Activated CD8-positive, alpha-beta memory T cell treated with anti-CD3 and anti-CD28 coated beads for 48 hours (primary cell): ENCODE data around the gene SLC35C1.

ENCODE experiments used
- DNase-seq, 3 experiments: peaks; one replicate each; pipeline ENCODE4 v3.0.0-alpha.2; 2020; ENCODE audit warnings: low read depth in 2 of 3, low spot score in 2 of 3

SLC35C1 gene

DNA sequence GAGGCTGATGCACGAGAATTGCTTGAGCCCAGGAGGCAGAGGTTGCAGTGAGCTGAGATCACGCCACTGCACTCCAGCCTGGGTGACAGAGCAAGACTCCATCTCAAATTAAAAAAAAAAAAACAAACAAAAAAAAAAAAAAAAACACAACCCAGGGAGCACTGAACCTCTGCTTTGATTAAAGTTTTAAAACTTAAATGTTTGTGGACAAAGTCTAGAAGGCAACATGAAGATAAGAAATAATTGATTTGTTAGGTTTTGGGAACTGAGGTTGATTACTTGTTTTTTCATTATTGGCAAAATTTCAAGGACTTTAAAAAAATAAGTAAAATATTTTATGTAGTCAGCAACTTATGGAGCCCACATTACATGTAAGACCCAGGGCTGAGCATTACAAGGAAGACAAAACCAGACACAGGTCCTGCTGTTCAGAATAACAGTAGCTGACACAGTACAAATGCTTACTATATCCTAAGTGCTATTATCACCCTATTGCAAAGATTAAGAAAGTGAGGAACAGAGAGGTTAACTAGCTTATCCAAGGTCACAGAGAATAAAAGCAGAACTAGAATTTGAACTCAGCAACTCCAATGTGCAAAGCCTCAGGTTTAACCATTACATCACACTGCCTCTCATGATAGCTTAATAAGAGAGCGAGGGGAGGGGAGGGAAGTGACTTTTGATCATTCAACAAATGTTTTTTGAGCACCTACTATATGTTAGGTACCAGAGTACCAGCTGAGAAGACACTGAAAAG, 40.1 kb downstream of the SLC35C1 start:
- DNase-seq = no peak

DNA sequence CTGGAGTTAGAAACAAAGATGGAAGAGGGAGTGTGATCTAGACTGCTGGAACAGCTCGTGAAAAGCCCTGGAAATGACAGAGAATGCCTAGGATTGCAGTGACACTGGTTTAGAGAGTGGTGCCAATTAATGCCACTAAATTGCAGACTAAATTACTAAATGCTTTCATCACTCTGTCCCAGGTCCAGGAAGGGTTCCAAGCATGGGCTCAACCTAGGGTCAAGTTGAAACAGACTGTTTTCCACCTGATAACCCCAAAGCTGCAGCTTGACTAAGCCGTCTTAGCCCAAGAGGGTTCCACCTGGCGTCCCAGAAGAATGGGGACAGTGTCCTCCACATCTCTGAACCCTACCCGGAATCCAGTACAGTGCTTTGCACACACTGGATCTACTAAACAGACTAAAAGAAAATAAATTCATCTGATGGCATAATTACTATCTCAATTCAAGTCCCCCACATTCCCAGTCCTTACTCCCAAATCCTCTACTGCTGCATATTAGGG, 41.3 kb downstream of the SLC35C1 start:
- no peak for DNase-seq

DNA sequence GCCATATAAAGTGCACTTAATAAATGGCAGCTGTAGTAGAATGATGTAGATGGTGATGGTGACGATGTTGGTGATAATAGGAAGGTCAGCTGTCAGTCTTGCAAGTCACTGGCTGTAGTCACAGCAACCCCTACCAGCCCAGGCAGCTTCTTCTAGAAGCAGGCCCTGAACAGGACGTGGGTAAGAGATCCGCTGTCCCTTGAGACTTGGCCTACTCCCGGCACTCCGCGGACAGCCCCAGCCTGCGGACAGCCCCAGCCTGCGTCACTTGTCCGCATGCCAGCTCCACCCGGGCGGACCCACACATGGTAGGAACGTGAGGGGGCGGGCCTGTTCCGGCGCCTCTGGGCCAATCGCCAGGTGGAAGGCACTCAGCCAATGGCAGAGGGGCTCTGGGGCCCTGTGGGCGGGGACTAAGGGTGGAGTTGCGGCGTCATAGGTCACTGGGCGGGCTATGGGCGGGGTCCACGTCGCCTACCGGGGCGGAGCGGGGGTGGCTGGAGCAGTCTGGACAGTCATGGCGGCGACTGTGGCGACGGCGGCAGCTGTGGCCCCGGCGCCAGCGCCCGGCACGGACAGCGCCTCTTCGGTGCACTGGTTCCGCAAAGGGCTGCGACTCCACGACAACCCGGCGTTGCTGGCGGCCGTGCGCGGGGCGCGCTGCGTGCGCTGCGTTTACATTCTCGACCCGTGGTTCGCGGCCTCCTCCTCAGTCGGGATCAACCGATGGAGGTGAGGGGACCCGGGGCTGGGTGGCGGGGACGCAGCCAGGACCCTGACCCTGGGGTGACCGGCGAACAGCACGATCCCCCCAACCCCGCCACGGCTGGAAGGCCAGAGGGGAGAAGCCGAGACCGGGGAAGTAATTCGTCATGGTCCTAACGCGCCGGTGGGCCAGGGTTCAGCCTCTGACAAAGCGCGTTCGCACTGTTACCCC, 42.3 kb downstream of the SLC35C1 start, which contains the start of gene CRY2:
CRY2 (plus strand) TSS at position 502 of the 937 bp plus-strand sequence; CDS start at position 518, 16 bp downstream.
- peak; percentile 97 to 98 (median 98) for DNase-seq

DNA sequence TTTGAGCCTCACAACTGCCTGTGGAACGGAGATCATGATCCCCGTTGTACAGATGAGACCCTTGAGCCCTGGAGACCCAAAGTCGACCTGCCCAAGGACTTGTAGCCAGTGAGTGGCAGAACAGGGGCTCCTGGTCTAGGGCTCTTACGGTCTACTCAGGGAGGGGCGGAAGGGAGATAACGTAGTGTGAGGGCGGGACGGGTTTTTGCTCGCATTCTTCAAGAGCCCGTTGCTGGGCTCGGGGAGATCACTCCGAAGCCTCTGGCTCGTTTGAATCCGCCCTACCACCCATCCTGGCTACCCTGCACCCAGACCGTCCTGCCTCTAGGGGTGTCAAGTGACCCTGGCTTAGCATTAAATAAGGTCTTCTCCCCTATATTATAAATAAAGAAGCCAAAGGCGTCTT, 43.0 kb downstream of the SLC35C1 start:
- peak in 2 of 3 experiments; percentile 12 to 31 for DNase-seq

DNA sequence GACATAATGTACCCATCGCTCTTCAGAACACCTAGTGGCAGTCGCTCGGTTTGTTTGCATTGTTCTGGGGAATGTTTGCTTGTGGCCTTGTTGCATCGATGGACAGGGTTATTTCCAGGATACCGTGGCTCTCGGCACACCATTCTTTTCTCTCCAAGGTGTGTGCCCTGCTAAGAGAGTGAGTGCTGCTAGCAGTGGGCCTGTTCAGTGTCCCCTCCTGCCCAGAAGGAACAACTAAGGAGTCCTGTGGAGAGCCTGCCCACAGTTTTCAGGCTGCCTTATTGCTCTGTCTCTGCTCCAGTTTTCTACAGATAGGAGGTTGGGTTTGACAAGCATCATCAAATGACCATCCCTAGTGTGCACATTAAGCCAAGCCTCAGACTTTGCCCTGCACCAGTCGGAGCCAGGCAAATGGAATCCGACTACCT, 43.7 kb downstream of the SLC35C1 start:
- DNase-seq = no peak

DNA sequence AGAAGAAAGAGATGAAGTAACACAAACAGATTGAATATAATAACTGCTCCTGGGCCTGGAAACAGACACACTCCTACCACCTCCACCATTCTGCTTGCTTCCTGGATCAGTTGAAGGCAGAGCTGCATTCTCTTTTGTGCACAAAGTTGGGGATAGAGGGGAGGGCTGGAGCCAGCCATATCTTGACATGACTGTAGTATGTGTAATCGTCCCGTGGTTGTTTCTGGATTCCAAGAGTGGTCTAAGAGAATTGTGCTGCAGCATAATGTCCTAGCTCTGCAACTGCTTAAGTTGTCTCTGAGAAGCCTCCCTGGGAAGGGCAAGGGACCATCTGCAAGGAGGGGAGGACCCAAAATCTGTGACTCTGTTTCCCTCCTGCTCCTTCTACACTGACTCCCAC, 45.5 kb downstream of the SLC35C1 start:
- DNase-seq = no peak

DNA sequence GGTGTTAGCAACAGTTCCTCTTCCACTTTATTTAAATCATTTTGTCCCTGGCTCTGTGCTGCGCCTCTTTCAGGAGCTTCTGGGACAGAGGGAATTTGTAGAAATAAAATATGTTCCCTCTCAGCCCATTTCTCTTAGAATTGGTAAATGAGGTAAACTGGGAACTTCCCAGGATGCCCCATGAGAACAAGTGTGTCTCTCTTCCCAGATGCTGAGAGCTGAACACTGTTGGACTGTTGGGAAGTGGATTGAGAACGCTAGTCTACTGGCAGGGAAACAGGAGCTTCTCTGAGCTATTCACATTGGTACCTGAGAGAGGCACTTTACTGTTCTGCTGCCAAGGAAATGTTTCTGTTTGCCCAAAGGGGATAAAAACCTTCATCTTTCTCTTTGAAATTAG, 46.3 kb downstream of the SLC35C1 start:
- DNase-seq = no peak

DNA sequence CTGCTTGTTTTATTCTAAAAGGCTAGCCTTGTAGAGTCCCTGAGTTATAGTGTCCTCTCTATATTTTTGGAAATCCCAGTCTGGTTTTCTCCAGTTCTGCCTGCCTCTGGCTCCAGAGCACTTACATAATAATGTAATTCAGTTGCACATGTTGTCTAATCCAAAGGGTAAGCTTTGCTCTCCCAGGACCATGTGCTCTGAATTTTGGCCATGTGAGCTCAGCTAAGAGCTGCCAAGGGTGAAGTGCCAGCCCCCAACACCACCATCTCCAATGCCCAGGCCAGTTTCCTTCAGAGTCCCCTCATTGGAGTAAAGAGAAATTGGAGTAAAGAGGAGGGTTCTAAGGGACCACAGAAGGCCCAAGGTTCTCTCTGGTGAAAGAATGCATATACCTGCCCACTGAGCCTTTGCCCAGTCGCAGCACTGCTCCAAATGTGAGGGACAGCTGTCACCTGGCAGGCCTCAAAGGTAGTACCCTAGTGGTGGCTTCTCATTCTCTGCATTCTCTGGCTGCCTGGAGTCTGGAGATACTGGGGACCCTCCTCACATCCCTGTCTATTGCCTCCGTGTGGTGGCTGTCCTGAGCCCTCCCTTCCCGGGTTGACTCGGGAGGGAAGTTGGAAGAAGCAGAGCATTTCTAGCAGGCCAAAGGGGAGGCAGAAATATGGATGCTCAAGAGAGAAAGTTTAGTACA, 47.2 kb downstream of the SLC35C1 start:
- DNase-seq = no peak

DNA sequence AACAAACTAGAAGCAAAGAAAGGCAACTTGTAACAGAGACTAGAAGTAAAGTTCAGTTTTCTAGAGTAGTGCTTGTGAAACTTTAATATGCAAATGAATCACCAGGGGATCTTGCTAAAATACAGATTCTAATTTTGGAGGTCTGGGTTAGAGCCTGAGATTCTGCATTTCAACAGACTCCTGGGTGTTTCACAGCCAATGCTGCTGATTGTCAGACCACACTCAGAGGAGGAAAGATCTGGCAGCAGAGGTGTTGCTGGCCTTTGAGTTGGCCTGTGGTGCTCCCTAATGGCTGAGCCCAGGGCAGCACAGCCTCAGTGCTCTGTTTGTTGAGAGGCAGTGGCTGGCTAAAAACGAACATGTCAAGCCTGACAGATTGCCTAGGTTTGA, 47.8 kb downstream of the SLC35C1 start:
- no peak for DNase-seq

DNA sequence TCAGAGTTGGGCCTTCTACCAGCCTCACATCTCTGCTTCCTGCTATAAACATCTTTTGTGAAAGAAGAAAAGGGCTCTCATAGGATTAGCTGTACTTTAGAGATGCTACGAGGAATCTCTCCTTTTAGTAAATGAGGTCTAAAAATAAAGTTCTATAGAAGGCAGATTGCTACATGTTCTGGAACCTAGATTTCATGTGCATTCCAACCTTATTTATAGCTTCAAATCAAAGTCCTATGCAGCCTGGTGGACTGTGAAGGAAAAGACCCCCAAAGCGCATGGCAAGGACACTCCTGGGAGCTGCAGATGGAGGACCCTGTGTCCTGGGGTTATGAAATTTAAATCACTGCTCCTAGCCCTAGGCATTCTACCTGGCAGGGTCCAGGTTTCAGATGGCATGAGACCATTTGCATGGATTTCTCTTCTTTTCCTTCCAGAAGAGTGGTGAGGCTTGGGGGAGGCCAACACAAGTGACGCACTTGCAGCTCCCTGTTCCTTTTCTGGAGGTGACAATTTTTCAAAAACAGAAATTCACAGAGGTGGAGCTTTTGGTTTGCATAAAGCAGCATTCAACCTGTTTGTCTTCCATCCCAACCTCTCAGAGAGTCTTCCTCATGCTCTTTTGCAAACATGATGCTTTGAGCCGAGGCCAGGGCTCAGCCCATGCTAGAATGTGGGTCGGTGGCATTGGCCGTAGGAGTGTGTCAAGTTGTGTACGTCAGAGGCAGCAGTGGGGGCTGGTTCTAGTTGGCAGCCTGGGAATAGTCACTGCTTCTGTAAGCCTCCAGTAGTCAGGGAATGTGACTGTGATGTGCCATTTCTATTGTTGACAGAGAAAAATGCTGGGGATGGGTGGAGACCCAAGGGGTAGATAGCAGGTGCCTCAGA, 48.6 kb downstream of the SLC35C1 start:
- no peak for DNase-seq

DNA sequence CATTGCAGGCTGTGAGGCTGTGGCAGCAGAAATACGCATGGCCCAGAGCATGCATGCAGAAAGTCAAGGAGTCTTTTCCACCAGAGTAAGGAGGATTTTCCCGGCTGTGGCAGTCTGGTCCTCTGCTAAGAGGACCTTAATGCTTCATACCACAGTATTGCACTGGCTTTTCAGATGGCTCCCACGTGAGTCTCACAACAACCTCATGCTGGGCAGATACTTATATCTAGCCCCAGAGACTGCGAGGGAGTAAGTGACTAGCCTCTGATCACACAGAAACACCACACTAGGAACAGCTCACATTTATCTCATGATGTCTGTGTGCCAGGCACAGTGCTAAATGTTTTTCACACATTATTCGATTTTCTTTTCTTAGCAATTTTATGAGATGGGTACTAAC, 50.4 kb downstream of the SLC35C1 start:
- no peak for DNase-seq

DNA sequence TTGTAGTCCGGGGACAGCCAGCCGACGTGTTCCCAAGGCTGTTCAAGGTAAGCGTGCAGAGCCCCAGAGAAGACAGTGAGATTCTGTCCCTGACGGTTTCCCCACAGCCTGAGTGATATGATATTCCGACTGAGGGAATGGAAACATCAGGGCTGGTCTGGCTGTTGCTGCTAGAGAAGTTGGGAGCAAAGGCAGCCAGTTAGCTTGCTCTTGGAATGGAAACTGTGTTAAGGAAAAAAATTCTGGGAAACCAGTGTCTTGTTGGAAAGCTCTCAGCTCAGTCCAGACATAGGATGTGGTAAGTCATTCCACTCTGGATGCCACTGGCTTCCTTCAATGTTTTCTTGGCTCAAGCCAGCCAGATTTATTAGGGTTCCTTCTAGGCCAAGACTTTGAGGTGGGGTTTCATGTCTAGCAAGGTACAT, 51.1 kb downstream of the SLC35C1 start:
- DNase-seq = no peak

DNA sequence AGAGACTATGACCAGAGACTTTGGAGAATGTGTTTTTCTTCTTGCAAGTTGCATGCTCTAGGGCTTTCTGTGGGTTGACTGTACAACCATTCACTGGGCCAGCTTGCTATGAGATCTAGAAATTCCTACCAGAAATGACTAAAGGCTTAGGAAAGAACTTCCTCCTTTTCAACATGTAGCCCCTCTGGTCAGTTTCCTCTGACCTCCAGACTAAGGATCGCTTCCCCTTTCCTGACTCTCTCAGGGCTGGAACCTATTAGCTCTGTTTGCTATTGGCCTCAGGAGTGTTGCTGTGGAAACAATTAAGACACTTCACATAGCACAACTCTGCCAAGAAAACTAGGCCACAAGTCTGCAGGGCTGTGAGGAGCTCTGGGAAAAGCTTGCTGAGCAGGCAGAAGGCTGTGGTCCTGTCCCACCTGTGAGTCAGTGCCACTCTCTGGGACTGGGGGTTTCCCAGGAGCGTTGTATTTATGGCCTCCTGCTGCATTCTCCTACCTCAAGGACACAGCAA, 53.1 kb downstream of the SLC35C1 start:
- DNase-seq = no peak

DNA sequence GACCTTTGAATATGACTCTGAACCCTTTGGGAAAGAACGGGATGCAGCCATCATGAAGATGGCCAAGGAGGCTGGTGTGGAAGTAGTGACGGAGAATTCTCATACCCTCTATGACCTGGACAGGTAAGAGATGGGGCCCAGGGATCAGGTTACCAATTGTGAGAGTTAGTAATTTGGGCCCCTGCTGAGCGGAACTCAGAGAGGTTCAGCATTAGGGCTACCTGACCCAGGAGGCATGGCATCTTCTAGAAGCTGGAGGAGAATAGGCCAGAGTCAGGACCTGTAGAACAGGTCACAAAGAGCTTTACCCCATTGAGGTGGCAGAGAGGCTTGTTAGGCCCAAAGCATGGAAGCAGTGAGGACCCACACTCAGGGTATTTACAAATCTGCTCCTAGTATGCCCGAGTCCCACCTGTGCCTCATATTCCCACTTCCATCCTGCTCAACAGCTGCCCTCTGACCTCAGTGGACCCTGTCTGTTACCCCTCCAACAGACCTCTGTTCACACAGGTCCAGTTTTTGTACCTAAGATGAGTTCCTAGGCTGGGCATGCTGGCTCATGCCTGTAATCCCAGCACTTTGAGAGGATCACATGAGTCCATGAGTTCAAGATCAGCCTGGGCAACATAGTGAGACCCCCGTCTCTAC, 53.9 kb downstream of the SLC35C1 start:
- no peak for DNase-seq

DNA sequence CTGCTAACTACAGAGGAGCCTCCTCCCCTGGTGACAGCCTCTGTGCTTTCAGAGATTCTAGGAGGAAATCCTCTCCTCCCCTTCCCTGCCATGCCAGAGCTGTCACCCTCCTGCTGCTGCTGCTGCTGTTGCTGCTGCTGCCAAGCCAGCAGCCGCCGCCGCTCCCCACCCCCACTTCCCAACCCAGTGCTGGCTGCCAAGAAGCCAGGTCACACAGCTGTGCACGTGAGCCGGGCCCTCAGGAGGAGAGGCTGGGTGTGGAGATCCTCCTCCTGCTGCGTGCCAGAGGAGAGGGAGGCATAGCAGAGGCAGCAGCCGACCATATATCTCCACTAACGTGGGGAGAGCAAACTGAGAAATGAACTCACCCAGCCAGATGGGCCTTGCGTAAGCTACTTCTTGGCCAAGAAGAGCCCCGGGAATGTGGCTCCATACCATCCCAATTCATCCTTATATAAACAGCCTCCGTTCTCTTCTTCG, 54.8 kb downstream of the SLC35C1 start:
- DNase-seq = no peak

DNA sequence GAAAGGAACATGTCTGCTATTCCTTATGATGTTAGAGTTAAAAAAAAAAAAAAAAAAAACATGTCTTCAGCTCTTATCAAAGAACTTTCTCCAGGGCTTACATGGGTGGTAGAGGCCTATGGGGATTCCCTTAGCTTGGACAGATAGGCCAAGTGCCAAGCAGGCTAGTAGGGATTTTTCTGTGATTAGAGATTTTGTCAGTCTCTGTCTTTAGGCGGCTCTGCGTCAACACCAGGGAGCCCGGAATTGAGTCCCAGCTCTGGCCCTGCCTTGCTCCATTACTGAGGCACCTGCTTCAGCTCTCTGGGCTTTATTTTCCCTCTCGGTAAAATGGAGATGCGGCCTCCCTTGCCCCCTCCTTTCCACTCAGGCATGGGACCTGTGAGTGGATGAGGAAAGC, 55.4 kb downstream of the SLC35C1 start:
- DNase-seq = no peak

DNA sequence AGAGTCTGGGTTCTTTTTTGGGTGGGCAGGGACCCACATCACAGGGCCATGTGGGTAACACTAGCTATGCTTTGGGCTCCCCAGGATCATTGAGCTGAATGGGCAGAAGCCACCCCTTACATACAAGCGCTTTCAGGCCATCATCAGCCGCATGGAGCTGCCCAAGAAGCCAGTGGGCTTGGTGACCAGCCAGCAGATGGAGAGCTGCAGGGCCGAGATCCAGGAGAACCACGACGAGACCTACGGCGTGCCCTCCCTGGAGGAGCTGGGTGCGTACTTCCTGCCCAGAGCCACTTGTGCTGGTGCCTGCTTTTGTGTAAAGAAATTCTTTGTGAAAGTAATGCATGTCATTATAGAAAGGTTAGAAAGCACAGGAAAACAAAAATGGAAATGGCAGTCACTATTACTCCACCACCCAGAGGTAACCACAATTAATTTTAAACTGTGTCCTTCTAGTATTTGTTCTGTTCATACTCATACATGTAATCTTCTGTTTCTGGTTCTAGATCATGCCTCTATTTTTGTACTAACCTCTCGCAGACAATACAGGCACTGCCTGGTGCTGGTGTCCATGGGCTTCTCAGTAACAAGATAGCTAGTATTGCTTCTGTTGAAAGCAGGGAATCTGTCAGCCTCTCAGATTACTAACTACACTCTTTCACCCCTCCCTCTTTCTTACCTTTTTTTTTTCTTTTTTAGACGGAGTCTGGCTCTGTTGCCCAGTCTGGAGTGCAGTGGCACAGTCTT, 56.0 kb downstream of the SLC35C1 start:
- no peak for DNase-seq
